HepG2 (cell line): ENCODE data around the gene ZNF121. TPM values are rescaled to one million over a fixed set of nuclear protein-coding genes. Genes with fewer than 3 reads are reported as not detected.
A peak's percentile ranks its signal among the peaks of the same experiment; 100 is the strongest.

Experiments
- ATM ChIP-seq: fragments of 450-650 bp; IDR thresholded peaks from 2 replicates; pipeline ENCODE4 v1.7.1; 2017; ENCODE audit warnings: mild to moderate bottlenecking, borderline replicate concordance
- BCL6 ChIP-seq: IDR thresholded peaks from 2 replicates; pipeline ENCODE4 v1.6.1; 2016; ENCODE audit warnings: missing genetic modification reagents, missing compliant biosample characterization
- BORCS8-MEF2B ChIP-seq: sonication (generic); formaldehyde crosslinking; IDR thresholded peaks from 2 replicates; pipeline ENCODE4 v1.8.0; 2022; ENCODE audit warnings: mild to moderate bottlenecking, missing genetic modification reagents
- CENPX ChIP-seq: sonication (generic); formaldehyde crosslinking; IDR thresholded peaks from 2 replicates; pipeline ENCODE4 v1.9.0; 2021; ENCODE audit warnings: mild to moderate bottlenecking, missing genetic modification reagents, moderate library complexity
- GMEB1 ChIP-seq: sonication (generic); formaldehyde crosslinking; IDR thresholded peaks from 2 replicates; pipeline ENCODE4 v1.5.1; 2020; ENCODE audit warnings: missing genetic modification reagents, mild to moderate bottlenecking, borderline replicate concordance
- KDM6A ChIP-seq: IDR thresholded peaks from 2 replicates; pipeline ENCODE4 v1.6.1; 2016; ENCODE audit warnings: low read depth
- MEIS2 ChIP-seq: sonication (generic); formaldehyde crosslinking; IDR thresholded peaks from 2 replicates; pipeline ENCODE4 v1.9.0; 2021; ENCODE audit warnings: mild to moderate bottlenecking, missing genetic modification reagents
- NFATC3 ChIP-seq: sonication (generic); formaldehyde crosslinking; IDR thresholded peaks from 2 replicates; pipeline ENCODE4 v1.5.1; 2020; ENCODE audit warnings: mild to moderate bottlenecking, missing genetic modification reagents
- PITX1 ChIP-seq: sonication (generic); formaldehyde crosslinking; IDR thresholded peaks from 2 replicates; pipeline ENCODE4 v1.5.1; 2020; ENCODE audit warnings: mild to moderate bottlenecking, missing genetic modification reagents
- PTBP1 ChIP-seq: fragments of 200-400 bp; formaldehyde crosslinking; IDR thresholded peaks from 2 replicates; pipeline ENCODE4 v1.6.1; 2018; ENCODE audit warnings: low read length, low read depth; ENCODE audit not compliant: poor library complexity, severe bottlenecking
- SNAPC4 ChIP-seq: sonication (generic); formaldehyde crosslinking; IDR thresholded peaks from 2 replicates; pipeline ENCODE4 v1.4.0; 2020; ENCODE audit warnings: mild to moderate bottlenecking, missing genetic modification reagents
- U2AF1 ChIP-seq: fragments of 200-400 bp; formaldehyde crosslinking; optimal IDR thresholded peaks from 2 replicates; pipeline ENCODE3; 2017; ENCODE audit warnings: mild to moderate bottlenecking, low read depth, low read length
- ZFP41 ChIP-seq: sonication (generic); formaldehyde crosslinking; IDR thresholded peaks from 2 replicates; pipeline ENCODE4 v1.4.0; 2020; ENCODE audit warnings: mild to moderate bottlenecking, missing genetic modification reagents, borderline replicate concordance
- ZFX ChIP-seq: sonication (generic); formaldehyde crosslinking; IDR thresholded peaks from 2 replicates; pipeline ENCODE4 v1.4.0; 2020; ENCODE audit warnings: mild to moderate bottlenecking, low read depth, missing genetic modification reagents, moderate library complexity
- ZNF138 ChIP-seq: sonication (generic); formaldehyde crosslinking; IDR thresholded peaks from 2 replicates; pipeline ENCODE4 v1.5.0; 2020; ENCODE audit warnings: mild to moderate bottlenecking, low read depth, missing genetic modification reagents
- ZNF232 ChIP-seq: sonication (generic); formaldehyde crosslinking; IDR thresholded peaks from 2 replicates; pipeline ENCODE4 v1.4.0; 2020; ENCODE audit warnings: missing genetic modification reagents, borderline replicate concordance
- ZNF235 ChIP-seq: sonication (generic); formaldehyde crosslinking; IDR thresholded peaks from 2 replicates; pipeline ENCODE4 v1.8.1; 2023; ENCODE audit warnings: mild to moderate bottlenecking, missing genetic modification reagents, borderline replicate concordance
- ZNF367 ChIP-seq: sonication (generic); formaldehyde crosslinking; IDR thresholded peaks from 2 replicates; pipeline ENCODE4 v1.4.0; 2020; ENCODE audit warnings: missing genetic modification reagents, borderline replicate concordance
- ZNF557 ChIP-seq: sonication (generic); formaldehyde crosslinking; IDR thresholded peaks from 2 replicates; pipeline ENCODE4 v1.4.0; 2020; ENCODE audit warnings: missing genetic modification reagents
- ZNF672 ChIP-seq: sonication (generic); formaldehyde crosslinking; IDR thresholded peaks from 2 replicates; pipeline ENCODE4 v1.8.1; 2022; ENCODE audit warnings: missing genetic modification reagents
- ZNF75D ChIP-seq: sonication (generic); formaldehyde crosslinking; IDR thresholded peaks from 2 replicates; pipeline ENCODE4 v1.8.1; 2023; ENCODE audit warnings: missing genetic modification reagents, mild to moderate bottlenecking, borderline replicate concordance
- polyA plus RNA-seq, 8 experiments: library from polyadenylated mRNA; depleted of rRNA in 3 of 8; stranded (reverse) in 7 of 8; unstranded in 1 of 8; fragments of >200 nt; fragmentation: Illumina TruSeq in 4 of 8; extraction: Trizol in 4 of 8; gene quantifications; 2 replicates each; pipeline versions ENCODE4 v1.2.1 to v1.2.3, GENCODE V29; 2011 to 2016; ENCODE audit warnings: low read depth in 4 of 8, missing spikeins in 1 of 8, mixed read lengths in 1 of 8; ENCODE audit not compliant: insufficient read depth in 1 of 8
- total RNA-seq, 5 experiments: library from RNA; depleted of rRNA; stranded (reverse); fragments of >200 nt; fragmentation: Illumina TruSeq; extraction: Trizol; gene quantifications; 2 replicates each; pipeline ENCODE4 v1.2.3, GENCODE V29; 2016; ENCODE audit warnings: low read depth in 1 of 5
- TF ChIP-seq, protein P1 (sequence below): sonication (generic); formaldehyde crosslinking; IDR thresholded peaks from 2 replicates; pipeline ENCODE4 v1.5.0; 2020; ENCODE audit warnings: mild to moderate bottlenecking, missing genetic modification reagents

ZNF121 gene
- total and polyA plus RNA-seq, 2 of the 13 experiments (the other 11 are each of a cell fraction or from before 2014, with no cell fraction given), result 7.8 to 56.3 TPM

GRCh38 chr19:9621156-9622037 lies 37.1 kb upstream of the ZNF121 start, which contains the start of gene ZNF561 (continued):
- peak; percentile 52; the same call in 1 of the 2 replicates for TF ChIP-seq GMEB1 (CRISPR knock-in tag)
- no peak; the same call in 1 of the 2 replicates for TF ChIP-seq PITX1 (CRISPR knock-in tag)
- peak; percentile 33; the same call in 1 of the 2 replicates for TF ChIP-seq ZFP41 (CRISPR knock-in tag)
- TF ChIP-seq CENPX (CRISPR knock-in tag), result no peak
- TF ChIP-seq PTBP1, result no peak
- no peak for TF ChIP-seq ATM
- no peak for TF ChIP-seq BCL6 (CRISPR knock-in tag)
- TF ChIP-seq ZNF232, result no peak; the same call in 1 of the 2 replicates
- TF ChIP-seq U2AF1, result peak; percentile 82
- TF ChIP-seq ZNF75D, result peak; percentile 87
- peak; percentile 70; the same call in 1 of the 2 replicates for TF ChIP-seq ZNF557 (CRISPR knock-in tag)
- 0 out of 2 replicates have a peak, but pooled peaks have one; percentile 72 for TF ChIP-seq MEIS2 (CRISPR knock-in tag)
- no peak for TF ChIP-seq ZNF672 (CRISPR knock-in tag)
- no peak for TF ChIP-seq ZNF367 (CRISPR knock-in tag)
- TF ChIP-seq ZNF138 (CRISPR knock-in tag), result no peak
- TF ChIP-seq ZFX (CRISPR knock-in tag), result peak; percentile 97
- TF ChIP-seq ZNF235, result 0 out of 2 replicates have a peak, but pooled peaks have one; percentile 73
- TF ChIP-seq, protein P1, sequence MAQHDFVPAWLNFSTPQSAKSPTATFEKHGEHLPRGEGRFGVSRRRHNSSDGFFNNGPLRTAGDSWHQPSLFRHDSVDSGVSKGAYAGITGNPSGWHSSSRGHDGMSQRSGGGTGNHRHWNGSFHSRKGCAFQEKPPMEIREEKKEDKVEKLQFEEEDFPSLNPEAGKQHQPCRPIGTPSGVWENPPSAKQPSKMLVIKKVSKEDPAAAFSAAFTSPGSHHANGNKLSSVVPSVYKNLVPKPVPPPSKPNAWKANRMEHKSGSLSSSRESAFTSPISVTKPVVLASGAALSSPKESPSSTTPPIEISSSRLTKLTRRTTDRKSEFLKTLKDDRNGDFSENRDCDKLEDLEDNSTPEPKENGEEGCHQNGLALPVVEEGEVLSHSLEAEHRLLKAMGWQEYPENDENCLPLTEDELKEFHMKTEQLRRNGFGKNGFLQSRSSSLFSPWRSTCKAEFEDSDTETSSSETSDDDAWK (CRISPR knock-in tag), result no peak
- TF ChIP-seq SNAPC4 (CRISPR knock-in tag), result peak; percentile 57; the same call in 1 of the 2 replicates
- no peak for TF ChIP-seq KDM6A (CRISPR knock-in tag)
- TF ChIP-seq BORCS8-MEF2B (CRISPR knock-in tag), result no peak; the same call in 1 of the 2 replicates
- no peak for TF ChIP-seq NFATC3 (CRISPR knock-in tag)
